RKO (cell line): ENCODE measurements around the gene PAK4.
"Not testable (repeated sequence)": the region's sequence is repeated elsewhere in the genome, so short reads cannot be mapped to it uniquely, and the experiment has no call there.

Source experiments
- DNase-seq: peaks from one replicate; pipeline ENCODE4 v3.0.0-alpha.2; 2016; ENCODE audit warnings: low spot score

The PAK4 gene

DNA sequence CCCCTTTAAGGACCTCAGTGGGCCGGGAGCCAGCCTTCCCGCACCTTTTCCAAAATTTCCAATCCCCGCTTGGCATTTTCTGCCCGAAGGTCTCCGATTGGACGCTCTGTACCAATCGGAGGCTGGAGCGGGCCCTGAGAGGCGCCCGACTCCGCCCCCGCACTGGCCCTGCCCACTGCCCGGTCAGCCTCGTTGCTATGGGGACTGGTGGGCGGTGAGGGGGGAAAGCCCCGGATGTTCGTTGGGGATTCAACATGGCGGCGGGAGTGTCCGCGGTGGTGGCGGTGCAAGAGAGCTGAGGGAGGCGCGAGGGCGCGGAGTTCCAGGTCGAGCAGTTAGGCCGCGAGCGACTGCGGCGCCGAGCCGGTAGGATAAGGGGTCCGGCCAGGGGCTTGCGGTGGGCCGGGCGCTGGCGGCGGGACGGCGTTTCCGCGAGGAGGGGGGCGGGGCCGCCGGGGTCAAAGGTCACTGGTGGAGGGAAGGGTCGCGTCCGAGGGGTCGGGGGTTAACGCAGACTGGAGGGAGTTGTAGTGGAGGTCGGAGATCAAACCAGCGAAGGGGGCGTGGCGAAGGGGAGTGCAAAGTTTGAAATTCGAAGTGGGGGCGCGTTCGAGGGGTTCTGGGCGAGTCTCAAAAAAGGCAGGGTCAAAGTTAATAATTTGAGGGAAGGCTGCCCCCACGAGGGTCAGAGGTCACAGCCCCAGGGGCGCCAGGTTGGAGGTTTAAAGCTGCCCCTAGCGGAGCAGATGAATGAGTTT lies at the start of gene PAK4:
PAK4 (plus strand) TSS at position 233 of the 758 bp plus-strand sequence. CDS start 43,768 bp downstream, outside the sequence.
- peak; percentile 98 for DNase-seq

DNA sequence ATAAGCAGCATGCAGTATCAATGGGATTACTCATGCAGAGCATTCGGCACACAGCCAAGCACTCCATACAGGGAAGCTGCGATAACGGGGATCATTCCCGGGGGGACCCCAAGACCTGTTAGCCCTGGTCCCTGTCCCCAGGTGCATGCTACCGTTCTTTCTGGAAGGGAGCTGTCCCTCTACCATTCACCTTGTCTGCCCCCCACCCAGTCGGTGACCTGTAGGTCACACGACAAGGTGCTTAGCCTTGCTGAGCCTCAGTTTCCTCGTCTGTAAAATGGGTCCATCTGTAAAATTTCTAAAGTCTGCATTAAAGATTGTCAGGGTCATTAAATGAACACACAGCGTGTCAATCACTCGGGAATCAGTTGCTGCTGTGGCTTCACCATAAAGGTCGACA lies 48.3 kb upstream of the PAK4 start:
- no peak for DNase-seq

- DNase-seq = peak; percentile 98
Observed at GRCh38 chr19:39078436-39079200, 47.0 kb upstream of the PAK4 start.

- peak; percentile 52 for DNase-seq
Observed at GRCh38 chr19:39080431-39080830, 45.2 kb upstream of the PAK4 start.

DNA sequence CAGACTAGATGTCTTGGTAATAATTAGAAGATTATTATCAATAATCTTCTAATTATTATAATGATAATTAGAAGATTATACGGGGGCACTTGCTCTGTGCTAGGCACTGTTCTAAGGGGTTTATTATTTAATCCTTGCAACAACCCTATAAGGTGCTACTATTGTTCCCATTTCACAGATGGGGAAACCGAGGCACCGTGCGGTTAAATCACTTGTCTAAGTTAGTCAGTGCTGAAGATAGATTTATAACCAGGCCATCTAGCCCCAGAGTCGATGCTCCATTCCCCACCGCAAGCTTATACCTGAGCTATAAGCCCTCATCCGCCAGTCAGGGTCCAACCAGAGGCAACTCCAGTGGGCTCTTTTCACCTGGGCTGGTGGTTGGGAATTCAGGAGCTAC lies 43.4 kb upstream of the PAK4 start:
- no peak for DNase-seq

- peak; percentile 68 for DNase-seq
Observed at GRCh38 chr19:39082745-39083598, 42.6 kb upstream of the PAK4 start.

- no peak for DNase-seq
Observed at GRCh38 chr19:39083599-39083982, 42.0 kb upstream of the PAK4 start.

GRCh38 chr19:39083983-39084731 lies 41.4 kb upstream of the PAK4 start, which contains the start of gene ACP7:
Gene ACP7, plus strand, starts transcription at chr19:39084368. Its CDS starts 902 bp downstream, at chr19:39085270.
- peak; percentile 67 for DNase-seq

DNA sequence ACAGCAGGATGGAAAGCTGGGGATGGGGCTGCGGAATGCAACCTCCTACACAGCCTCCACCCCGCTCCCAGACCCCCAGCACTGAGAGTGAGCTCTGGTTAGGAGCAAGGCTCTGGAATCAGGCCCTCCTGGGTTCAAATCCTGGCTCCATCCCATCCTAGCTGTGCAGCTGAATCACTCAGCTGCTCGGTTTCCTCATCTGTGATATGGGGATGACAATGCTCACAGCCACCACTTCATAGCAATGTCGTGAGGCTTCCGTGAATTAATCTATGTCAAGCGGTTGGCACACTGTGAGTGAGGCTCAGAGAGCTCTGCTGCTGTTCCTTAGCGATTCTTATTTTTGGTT lies 40.9 kb upstream of the PAK4 start:
- DNase-seq = peak; percentile 85

GRCh38 chr19:39085392-39085791 lies 40.2 kb upstream of the PAK4 start:
- DNase-seq = no peak

DNA sequence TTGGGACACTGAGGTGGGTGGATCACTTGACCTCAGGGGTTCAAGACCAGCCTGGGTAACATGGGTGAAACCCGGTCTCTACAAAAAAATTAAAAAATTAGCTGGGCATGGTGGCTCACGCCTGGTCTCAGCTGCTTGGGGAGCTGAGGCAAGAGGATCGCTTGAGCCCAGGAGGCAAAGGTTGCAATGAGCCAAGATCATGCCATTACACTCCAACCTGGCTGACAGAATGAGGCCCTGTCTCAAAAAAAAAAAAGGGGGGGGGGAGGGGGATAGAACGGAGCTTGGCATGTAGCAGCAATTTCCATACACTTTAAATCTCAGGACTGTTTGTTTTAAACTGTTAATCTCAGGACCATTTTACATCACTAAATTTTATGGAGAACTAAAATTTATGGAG lies 39.2 kb upstream of the PAK4 start:
- DNase-seq = no peak

DNA sequence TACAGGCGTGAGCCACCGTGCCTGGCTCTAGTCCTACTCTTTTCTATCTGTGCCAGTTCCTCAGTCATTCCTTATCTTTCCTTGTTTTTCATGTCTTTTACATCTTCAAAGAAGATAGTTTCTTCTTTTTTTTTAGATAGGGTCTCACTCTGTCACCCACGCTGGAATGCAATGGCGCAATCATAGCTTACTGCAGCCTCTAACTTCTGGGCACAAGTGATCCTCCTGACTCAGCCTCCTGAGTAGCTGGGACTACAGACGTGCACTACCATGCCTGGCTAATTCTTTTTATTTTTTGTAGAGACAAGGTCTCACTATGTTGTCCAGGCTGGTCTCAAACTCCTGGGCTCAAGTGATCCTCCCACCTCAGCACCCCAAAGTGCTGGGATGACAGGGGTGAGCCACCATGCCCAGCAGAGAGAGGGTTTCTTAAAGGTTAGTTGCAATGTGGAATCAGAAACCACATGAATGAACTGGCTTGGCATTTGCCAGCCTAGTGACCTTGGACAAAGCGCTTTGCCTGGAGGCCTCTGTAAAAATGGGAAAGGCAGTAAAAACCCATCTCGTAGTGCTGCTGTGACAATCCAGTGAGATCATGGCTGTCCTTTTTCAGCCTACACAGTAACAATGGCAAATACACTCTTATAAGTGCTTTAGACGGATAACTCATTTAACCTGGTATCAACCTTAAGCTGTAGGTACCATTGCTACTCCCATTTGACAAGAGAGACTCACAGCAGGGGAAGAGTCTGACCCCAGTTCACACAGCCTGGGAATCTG lies 37.5 kb upstream of the PAK4 start:
- DNase-seq = no peak

DNA sequence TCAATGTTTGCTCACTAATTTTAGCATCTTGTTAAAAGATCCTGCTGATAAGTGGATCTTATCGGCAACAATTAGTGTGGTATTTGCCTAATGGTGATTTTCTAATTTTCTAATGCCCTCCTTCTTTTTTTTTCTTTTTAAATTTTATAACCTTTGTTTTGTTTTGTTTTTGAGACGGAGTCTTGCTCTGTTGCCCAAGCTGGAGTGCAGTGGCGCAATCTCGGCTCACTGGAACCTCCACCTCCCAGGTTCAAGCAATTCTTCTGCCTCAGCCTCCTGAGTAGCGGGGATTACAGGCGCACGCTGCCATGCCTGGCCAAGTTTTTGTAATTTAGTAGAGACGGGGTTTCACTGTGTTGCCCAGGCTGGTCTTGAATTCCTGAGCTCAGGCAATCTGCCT lies 35.6 kb upstream of the PAK4 start:
- DNase-seq = not testable (repeated sequence)

DNA sequence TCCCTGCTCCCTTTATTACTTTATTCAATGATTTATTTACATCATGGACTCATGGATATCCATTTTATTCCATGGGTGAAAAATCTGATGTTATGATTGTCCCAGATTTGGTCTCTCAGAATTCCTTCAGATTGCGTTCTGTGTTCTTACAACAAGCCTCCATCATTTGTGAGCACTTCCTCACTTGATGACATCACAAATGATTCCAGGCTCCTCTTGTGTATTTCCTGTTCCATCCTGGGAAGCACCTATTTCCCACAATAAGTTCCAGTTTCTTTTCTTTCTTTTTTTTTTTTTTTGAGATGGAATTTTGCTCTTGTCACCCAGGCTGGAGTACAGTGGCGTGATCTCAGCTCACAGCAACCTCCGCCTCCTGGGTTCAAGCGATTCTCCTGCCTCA lies 34.7 kb upstream of the PAK4 start:
- DNase-seq = no peak

DNA sequence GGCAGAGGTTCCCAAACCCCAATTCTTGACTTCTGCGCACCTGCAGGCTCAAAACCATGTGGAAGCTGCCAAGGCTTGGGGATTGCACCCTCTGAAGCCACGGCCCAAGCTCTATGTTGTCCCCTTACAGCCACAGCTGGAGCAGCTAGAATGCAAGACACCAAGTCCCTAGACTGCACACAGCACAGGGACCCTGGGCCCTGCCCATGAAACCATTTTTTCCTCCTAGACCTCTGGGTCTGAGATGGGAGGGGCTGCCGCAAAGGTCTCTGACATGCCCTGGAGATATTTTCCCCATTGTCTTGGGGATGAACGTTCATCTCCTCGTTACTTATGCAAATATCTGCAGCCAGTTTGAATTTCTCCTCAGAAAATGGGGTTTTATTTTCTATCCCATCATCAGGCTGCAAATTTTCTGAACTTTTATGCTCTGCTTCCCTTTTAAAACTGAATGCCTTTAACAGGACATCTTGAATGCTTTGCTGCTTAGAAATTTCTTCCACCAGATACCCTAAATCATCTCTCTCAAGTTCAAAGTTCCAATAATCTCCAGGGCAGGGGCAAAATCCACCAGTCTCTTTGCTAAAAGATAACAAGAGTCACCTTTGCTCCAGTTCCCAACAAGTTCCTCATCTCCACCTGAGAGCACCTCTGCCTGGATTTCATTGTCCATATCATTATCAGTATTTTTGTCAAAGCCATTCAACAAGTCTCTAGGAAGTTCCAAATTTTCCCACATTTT lies 29.6 kb upstream of the PAK4 start:
- not testable (repeated sequence) for DNase-seq

- no peak for DNase-seq
Observed at GRCh38 chr19:39097299-39097698, 28.3 kb upstream of the PAK4 start.

- no peak for DNase-seq
Observed at GRCh38 chr19:39097721-39098120, 27.9 kb upstream of the PAK4 start.

DNA sequence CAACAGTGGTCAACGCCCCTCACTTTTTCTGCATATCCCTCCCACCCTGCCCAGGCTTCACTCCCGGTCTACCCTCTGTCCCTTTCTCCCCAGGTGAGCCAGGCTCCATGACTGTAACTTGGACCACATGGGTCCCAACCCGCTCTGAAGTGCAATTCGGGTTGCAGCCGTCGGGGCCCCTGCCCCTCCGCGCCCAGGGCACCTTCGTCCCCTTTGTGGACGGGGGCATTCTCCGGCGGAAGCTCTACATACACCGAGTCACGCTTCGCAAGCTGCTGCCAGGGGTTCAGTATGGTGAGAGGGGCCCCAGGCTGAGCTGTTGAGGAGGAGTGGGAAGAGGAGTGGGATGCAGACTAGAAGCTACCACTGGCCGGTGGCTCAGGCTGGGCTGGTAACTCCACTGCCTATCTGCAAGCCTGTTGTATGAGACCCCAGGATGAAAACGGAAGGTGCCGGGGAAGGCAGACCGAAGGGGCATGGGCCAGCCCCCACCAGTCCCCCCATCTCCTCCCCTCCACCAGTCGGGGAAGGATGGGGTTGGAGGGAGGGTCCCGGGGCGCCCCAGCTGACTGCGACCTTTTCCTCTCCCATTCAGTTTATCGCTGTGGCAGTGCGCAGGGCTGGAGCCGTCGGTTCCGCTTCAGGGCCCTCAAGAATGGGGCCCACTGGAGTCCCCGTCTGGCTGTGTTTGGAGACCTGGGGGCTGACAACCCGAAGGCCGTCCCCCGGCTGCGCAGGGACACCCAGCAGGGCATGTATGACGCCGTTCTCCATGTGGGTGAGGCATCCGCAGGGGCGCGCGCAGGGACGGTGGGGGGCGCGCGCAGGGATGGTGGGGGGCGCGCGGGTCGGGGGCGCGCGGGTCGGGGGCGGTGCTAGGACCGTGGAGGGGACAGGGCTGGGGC lies 27.0 kb upstream of the PAK4 start:
- DNase-seq = no peak

GRCh38 chr19:39099341-39099740 lies 26.2 kb upstream of the PAK4 start:
- DNase-seq = no peak
